GM18526 (cell line): Measurements from ENCODE around the gene EFNA3.

Experiments used
- POLR2A ChIP-seq: IDR thresholded peaks from 3 replicates; pipeline ENCODE4 v1.6.1; 2011; ENCODE audit not compliant: insufficient read length; ENCODE audit errors: extremely low read depth

The EFNA3 gene

DNA sequence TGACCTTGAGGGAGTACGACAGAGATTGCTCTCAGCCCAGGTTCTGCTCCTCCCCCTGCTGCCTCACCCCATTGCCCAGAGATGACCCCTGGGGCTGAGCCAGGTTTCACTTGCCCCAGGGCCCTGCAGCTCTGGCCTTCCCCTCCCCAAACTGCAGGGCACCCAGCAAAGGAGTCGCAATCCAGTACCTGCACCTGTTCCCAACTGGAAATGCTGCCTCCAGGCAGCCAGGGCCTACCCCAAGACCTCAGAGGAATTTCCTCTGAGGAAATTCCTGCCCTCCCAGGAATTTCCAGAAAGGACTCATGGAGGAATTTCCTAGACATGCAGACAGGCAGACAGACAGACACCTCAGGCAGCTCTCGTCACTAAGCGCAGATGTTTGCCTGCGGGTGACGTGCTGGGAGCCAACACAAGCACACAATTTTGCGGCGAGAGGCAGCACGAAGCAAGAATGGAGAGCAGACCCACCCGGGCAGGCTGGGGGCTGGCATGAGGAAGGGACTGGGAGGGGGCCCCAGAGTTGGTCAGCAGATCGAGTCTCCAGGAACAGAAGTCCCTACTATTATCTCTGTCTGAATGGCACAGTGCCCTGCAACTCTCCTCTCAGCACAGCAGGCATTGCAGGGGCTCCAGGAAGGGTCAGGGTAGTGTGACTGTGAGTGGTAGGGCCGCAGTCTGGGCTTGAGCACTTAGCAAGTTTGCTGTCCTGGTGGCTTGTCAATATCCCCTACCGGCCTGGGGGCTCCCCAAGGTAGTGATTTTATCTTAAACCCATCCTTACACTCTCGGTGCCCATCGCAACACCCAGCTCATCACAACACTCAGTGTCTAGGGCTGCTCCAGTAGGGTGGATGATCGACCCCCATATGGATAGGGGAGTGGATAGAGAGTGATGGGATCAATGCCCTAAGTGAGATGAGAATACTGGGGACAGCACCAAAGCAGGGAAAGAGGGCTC, 46.1 kb downstream of the EFNA3 start:
- no peak for TF ChIP-seq POLR2A

DNA sequence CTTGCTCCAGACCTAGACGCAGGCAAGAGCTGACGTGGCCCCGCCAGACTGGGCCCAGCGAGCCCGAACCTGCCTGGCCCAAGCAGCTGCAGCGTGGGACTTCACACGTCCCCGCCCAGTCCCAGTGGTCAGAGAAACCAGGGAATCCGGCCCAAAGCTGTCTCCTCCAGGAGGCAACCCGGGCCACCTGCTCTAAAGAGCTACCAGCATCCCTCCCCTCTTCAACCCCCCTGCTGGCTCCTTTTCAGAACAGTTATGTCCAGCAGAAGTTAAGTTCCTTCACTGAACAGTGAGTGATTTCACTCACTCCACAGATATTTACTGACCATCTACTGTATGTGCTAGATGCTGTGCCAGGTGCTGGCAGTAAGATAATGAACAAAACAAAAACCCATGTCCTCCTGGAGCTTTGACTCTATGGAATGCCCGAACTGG, 46.9 kb downstream of the EFNA3 start:
- no peak for TF ChIP-seq POLR2A

DNA sequence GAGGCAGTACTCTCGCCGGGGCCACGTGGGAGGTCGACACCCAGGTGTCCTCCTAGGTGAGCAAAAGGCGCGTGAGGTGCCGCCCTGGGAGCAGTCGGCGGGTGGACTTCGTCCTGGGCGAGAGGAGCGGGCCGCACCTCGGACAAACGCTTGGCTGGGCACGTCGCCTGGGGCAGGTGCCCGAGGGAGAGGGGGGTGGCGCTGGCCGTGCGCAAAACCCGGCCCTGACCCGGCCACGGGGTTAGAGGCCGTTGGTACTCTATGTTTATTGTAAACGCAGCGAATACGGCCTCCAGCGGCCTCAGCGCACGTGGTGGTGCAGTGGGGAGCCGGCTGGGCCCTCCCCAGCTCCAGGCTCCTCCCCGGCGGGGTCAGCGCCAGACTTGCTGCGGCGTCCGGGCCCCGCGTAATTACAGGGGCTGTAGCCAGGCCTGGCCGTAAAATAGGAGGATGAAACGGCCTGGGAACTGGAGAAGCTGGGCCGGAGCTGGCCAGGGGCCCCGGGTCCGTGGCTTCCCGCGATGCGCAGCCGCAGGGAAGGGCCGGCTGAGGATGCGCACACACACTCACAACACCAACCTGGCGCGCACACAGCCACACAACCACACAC, 47.4 kb downstream of the EFNA3 start:
- TF ChIP-seq POLR2A, result no peak

GRCh38 chr1:155126556-155127104, 48.0 kb downstream of the EFNA3 start:
- no peak for TF ChIP-seq POLR2A

DNA sequence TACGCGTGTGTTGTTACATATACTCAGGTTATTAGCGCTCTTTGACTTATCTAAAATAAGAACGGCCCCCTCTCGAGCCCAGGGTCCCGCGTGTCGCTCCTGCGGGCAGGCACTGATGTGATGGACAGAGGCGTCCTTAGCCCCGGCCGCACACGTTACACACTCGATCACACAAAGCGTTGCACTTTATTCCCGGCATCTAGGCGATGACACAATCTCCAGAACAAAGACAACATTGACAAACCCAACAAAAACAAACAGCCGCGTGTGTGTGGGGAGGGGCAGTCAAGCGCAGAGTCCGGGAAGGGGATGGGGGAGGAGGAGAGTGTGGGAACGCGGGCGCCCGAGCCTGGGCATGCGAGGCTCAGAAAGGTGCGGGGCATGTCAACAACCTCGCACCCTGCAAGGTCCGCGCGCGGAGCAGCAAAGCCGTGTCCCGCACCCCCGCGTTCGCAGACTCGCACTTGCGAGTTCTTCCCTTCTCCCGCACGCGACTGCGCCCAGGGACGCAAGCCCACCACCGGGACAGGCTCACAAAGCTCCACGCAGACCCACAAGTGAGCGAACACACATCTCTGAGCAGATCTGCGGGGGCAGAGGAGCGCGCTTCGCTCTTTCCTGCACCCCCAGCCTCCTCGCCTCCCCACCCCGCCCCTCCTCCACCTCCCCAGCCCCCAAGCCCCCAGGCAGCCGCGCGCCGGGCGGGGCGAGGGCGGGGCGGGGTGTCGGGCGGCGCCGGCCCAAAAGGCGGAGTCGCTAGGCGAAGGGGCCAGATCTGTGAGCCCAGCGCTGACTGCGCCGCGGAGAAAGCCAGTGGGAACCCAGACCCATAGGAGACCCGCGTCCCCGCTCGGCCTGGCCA, 48.7 kb downstream of the EFNA3 start, which contains the start of gene EFNA1:
Gene EFNA1 (plus strand): TSS at position 772 of the 862 bp plus-strand sequence. CDS start 102 bp downstream, outside the sequence.
- no peak for TF ChIP-seq POLR2A

- no peak for TF ChIP-seq POLR2A
These were observed 49.5 kb downstream of the EFNA3 start for GRCh38 chr1:155127967-155128754.

DNA sequence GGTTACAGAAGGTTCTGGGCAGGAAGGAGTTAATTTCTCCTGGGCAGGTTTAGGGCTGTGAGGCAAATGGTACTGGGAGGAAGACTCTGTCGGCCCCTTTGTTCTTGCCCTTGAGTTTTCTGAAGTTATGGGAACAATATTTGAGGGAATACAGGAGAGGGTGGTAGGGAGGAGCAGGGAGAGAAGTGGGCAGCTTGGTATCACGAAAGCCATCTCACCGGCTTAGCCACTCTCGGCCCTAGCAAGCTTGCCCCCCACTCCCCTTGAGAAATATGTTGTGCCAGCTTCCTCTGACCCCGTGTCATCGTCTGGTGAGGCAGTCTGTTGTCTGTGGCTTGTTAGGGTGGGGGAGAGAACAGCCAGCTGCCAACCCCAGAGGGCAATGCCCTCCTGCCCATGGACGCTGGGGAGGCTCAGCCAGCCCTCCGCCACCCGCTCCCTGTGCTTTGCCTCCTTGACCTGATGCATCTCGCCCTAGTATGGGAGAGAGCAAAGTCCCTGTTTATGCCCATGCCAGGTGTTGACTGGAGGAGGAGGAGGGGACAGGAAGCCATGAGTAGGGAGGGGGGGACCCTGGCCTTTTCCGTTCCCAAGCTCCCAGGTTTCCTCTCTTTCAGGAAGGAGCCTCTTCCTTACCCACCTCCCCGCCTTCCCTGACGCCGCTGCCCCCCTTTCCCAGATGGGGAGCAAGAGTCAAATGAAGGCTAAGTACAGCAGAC, 50.3 kb downstream of the EFNA3 start:
- TF ChIP-seq POLR2A, result no peak

DNA sequence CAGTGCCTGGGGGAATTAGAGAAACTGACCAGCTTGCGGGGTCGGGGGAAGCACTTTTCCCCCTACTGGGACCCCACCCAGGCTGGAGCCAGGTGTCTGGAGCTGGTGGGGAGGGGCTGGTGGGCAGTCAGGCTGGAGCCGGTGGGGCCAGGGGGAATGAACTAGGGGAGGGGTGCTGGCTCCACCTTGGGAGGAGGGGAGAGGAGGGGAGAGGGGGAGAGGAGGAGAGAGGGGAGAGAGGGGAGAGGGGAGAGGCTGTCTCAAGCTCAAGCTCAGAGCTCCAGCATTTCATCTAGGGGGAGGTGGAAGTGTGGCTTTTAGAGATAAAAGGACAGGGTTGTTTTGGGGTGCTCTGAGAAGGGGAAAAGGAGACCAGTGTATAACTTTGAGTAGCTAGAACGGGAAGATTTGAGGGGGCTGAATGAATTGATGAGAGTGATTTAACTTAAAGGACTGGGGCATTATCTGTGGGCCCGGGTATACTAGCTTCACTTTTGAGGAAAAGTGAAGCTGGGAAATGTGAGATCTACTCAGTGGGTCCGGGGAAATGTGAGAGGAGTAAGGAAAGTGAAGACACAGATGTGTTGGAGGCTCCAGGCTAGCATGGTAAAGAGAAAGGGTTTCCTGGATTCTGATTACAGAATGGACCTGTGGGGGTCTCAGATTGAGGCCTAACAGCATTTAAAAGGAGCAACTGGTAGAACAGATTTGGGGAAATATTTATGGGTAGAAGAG, 51.8 kb downstream of the EFNA3 start:
- TF ChIP-seq POLR2A, result no peak

DNA sequence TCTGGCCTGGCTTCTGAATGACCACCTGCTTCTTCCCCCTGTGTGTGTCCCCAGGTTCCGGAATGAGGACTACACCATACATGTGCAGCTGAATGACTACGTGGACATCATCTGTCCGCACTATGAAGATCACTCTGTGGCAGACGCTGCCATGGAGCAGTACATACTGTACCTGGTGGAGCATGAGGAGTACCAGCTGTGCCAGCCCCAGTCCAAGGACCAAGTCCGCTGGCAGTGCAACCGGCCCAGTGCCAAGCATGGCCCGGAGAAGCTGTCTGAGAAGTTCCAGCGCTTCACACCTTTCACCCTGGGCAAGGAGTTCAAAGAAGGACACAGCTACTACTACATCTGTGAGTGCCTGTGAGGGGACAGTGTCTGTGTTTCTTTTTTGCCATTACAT, 52.6 kb downstream of the EFNA3 start:
- no peak for TF ChIP-seq POLR2A

- TF ChIP-seq POLR2A, result no peak
These were observed 53.2 kb downstream of the EFNA3 start for GRCh38 chr1:155131856-155132255.

GRCh38 chr1:155133799-155134281, 55.2 kb downstream of the EFNA3 start:
- TF ChIP-seq POLR2A, result no peak

GRCh38 chr1:155134322-155134721, 55.7 kb downstream of the EFNA3 start:
- no peak for TF ChIP-seq POLR2A
